ENCODE measurements around the gene RSPH6A.

- TF ChIP-seq CBX2 (IDR thresholded peaks at IDR 0.05; ENCODE audit: low read depth, low read length) (no peak), CBX2 (CRISPR knock-in tag; IDR thresholded peaks at IDR 0.05; ENCODE audit: low read depth) (no peak), ZNF318 (CRISPR knock-in tag; IDR thresholded peaks at IDR 0.05) (no peak)
Observed at GRCh38 chr19:45782820-45783785, 32.0 kb downstream of the RSPH6A start.

Measured in HepG2 (cell line).